Measurements from ENCODE around the gene ETV6.
A peak's percentile ranks its signal among the peaks of the same experiment; 100 is the strongest.

The ETV6 gene

GRCh38 chr12:11686120-11686519, 36.6 kb downstream of the ETV6 start:
- Histone ChIP-seq H3K9me3 (ENCODE audit: insufficient read depth, low read length, severe bottlenecking) (no peaks in the 10 kb centered on the region), H3K27me3 (ENCODE audit: insufficient read depth, low read length, poor library complexity) (no peaks in the 10 kb centered on the region), H3K4me1 (ENCODE audit: insufficient read depth, low read length) (no peaks in the 10 kb centered on the region), H3K9ac (ENCODE audit: low read depth, low read length) (no peak overlapping the region), H4K20me1 (ENCODE audit: insufficient read depth, low read length) (peaks cover 53% of the 10 kb centered on the region), H3K4me2 (ENCODE audit: insufficient read depth, low read length) (no peak overlapping the region), H3K27ac (ENCODE audit: low read length) (no peak overlapping the region), H2AFZ (ENCODE audit: low read depth, low read length) (no peak overlapping the region), H3K36me3 (ENCODE audit: insufficient read depth, low read length) (peaks cover 6% of the 10 kb centered on the region), H3K79me2 (ENCODE audit: insufficient read depth, low read length) (peaks cover 95% of the 10 kb centered on the region), H3K4me3 (ENCODE audit: low read depth in 1 of 2, low read length in 2 of 2) (no peak overlapping the region)
- no peak for ATAC-seq (ENCODE audit: insufficient read depth, low read depth)
- no peak for DNase-seq
- TF ChIP-seq EZH2 (IDR thresholded peaks at IDR 0.05; ENCODE audit: borderline replicate concordance, low read depth, low read length, severe bottlenecking): no peak
- no peak for TF ChIP-seq CTCF (IDR thresholded peaks at IDR 0.05; ENCODE audit: borderline replicate concordance, extremely low read depth, low read length, poor library complexity, severe bottlenecking)

GRCh38 chr12:11687528-11687927, 38.1 kb downstream of the ETV6 start:
- Histone ChIP-seq H3K79me2 (ENCODE audit: insufficient read depth, low read length) (peaks cover 98% of the 10 kb centered on the region), H3K4me2 (ENCODE audit: insufficient read depth, low read length) (no peak overlapping the region), H3K9me3 (ENCODE audit: insufficient read depth, low read length, severe bottlenecking) (no peaks in the 10 kb centered on the region), H3K9ac (ENCODE audit: low read depth, low read length) (no peak overlapping the region), H3K36me3 (ENCODE audit: insufficient read depth, low read length) (peaks cover 10% of the 10 kb centered on the region), H3K4me3 (ENCODE audit: low read depth in 1 of 2, low read length in 2 of 2) (no peak overlapping the region), H2AFZ (ENCODE audit: low read depth, low read length) (no peak overlapping the region), H3K4me1 (ENCODE audit: insufficient read depth, low read length) (no peaks in the 10 kb centered on the region), H4K20me1 (ENCODE audit: insufficient read depth, low read length) (peaks cover 65% of the 10 kb centered on the region), H3K27ac (ENCODE audit: low read length) (no peak overlapping the region), H3K27me3 (ENCODE audit: insufficient read depth, low read length, poor library complexity) (no peaks in the 10 kb centered on the region)
- no peak for ATAC-seq (ENCODE audit: insufficient read depth, low read depth)
- no peak for DNase-seq
- TF ChIP-seq EZH2 (IDR thresholded peaks at IDR 0.05; ENCODE audit: borderline replicate concordance, low read depth, low read length, severe bottlenecking): no peak
- TF ChIP-seq CTCF (IDR thresholded peaks at IDR 0.05; ENCODE audit: borderline replicate concordance, extremely low read depth, low read length, poor library complexity, severe bottlenecking): no peak

GRCh38 chr12:11688379-11688778, 38.9 kb downstream of the ETV6 start:
- Histone ChIP-seq H3K27me3 (ENCODE audit: insufficient read depth, low read length, poor library complexity) (no peaks in the 10 kb centered on the region), H3K9ac (ENCODE audit: low read depth, low read length) (no peak overlapping the region), H3K4me1 (ENCODE audit: insufficient read depth, low read length) (no peaks in the 10 kb centered on the region), H3K79me2 (ENCODE audit: insufficient read depth, low read length) (peaks cover 98% of the 10 kb centered on the region), H3K4me3 (ENCODE audit: low read depth in 1 of 2, low read length in 2 of 2) (no peak overlapping the region), H3K9me3 (ENCODE audit: insufficient read depth, low read length, severe bottlenecking) (no peaks in the 10 kb centered on the region), H4K20me1 (ENCODE audit: insufficient read depth, low read length) (peaks cover 68% of the 10 kb centered on the region), H3K4me2 (ENCODE audit: insufficient read depth, low read length) (no peak overlapping the region), H2AFZ (ENCODE audit: low read depth, low read length) (no peak overlapping the region), H3K27ac (ENCODE audit: low read length) (peak overlapping the region; percentile 24; the same call in 1 of the 2 replicates), H3K36me3 (ENCODE audit: insufficient read depth, low read length) (peaks cover 10% of the 10 kb centered on the region)
- TF ChIP-seq EZH2 (IDR thresholded peaks at IDR 0.05; ENCODE audit: borderline replicate concordance, low read depth, low read length, severe bottlenecking): no peak
- TF ChIP-seq CTCF (IDR thresholded peaks at IDR 0.05; ENCODE audit: borderline replicate concordance, extremely low read depth, low read length, poor library complexity, severe bottlenecking): no peak
- DNase-seq (no peak), ATAC-seq (ENCODE audit: insufficient read depth, low read depth) (0 out of 3 replicates have a peak, but pooled peaks have one; percentile 19)

GRCh38 chr12:11688831-11689230, 39.4 kb downstream of the ETV6 start:
- no peak overlapping the region for H2AFZ ChIP-seq (ENCODE audit: low read depth, low read length)
- no peak overlapping the region for H3K4me2 ChIP-seq (ENCODE audit: insufficient read depth, low read length)
- H3K4me3 ChIP-seq (ENCODE audit: low read depth in 1 of 2, low read length in 2 of 2): no peak overlapping the region
- no peak for DNase-seq
- ATAC-seq (ENCODE audit: insufficient read depth, low read depth): no peak
- no peak overlapping the region for H3K27ac ChIP-seq (ENCODE audit: low read length)
- H3K36me3 ChIP-seq (ENCODE audit: insufficient read depth, low read length): peaks cover 10% of the 10 kb centered on the region
- TF ChIP-seq CTCF (IDR thresholded peaks at IDR 0.05; ENCODE audit: borderline replicate concordance, extremely low read depth, low read length, poor library complexity, severe bottlenecking) (no peak), EZH2 (IDR thresholded peaks at IDR 0.05; ENCODE audit: borderline replicate concordance, low read depth, low read length, severe bottlenecking) (no peak)
- H3K4me1 ChIP-seq (ENCODE audit: insufficient read depth, low read length): no peaks in the 10 kb centered on the region
- H3K9me3 ChIP-seq (ENCODE audit: insufficient read depth, low read length, severe bottlenecking): no peaks in the 10 kb centered on the region
- H3K9ac ChIP-seq (ENCODE audit: low read depth, low read length): no peak overlapping the region
- H3K79me2 ChIP-seq (ENCODE audit: insufficient read depth, low read length): peaks cover 98% of the 10 kb centered on the region
- no peaks in the 10 kb centered on the region for H3K27me3 ChIP-seq (ENCODE audit: insufficient read depth, low read length, poor library complexity)
- peaks cover 70% of the 10 kb centered on the region for H4K20me1 ChIP-seq (ENCODE audit: insufficient read depth, low read length)
